ENCODE measurements around the gene UPK3BL2. TPM values are rescaled to one million over a fixed set of nuclear protein-coding genes. Genes with fewer than 3 reads are reported as not detected.
"Not testable (repeated sequence)": the region's sequence is repeated elsewhere in the genome, so short reads cannot be mapped to it uniquely, and the experiment has no call there.

Gene UPK3BL2
- 10 to 100 TPM; 12.7 to 19.7 (median 16.6) TPM for polyA plus RNA-seq (ENCODE audit: insufficient read depth in 1 of 5, insufficient read length in 5 of 5, low replicate concordance in 1 of 5)
- long read RNA-seq, donor 1, partial matches to known transcripts, result 0 of 4 reads
- long read RNA-seq, donor 1, other reads (novel, unspliced or antisense), result 0 of 4 reads
- long read RNA-seq, donor 2, partial matches to known transcripts, result 0 of 2 reads
- long read RNA-seq, donor 2, other reads (novel, unspliced or antisense), result 0 of 2 reads
- long read RNA-seq, donor 3, partial matches to known transcripts, result 0 of 3 reads
- long read RNA-seq, donor 3, other reads (novel, unspliced or antisense), result 0 of 3 reads
- long read RNA-seq, donor 4, result 0 reads
- long read RNA-seq, donor 5, result 0 reads
- long read RNA-seq, donor 6, transcript AC093668.3-201 (6 exons, 1,005 nt), result major isoform, 10 of 10 reads
- long read RNA-seq, donor 6, partial matches to known transcripts, result 0 of 10 reads
- long read RNA-seq, donor 6, other reads (novel, unspliced or antisense), result 0 of 10 reads
- long read RNA-seq, donor 7, partial matches to known transcripts, result 0 of 2 reads
- long read RNA-seq, donor 7, other reads (novel, unspliced or antisense), result 0 of 2 reads
- long read RNA-seq, donor 8, result 0 reads

GRCh38 chr7:102543596-102543995 is at the start of gene UPK3BL2:
Gene UPK3BL2, minus strand, starts transcription at chr7:102543696. Its CDS starts 60 bp downstream, at chr7:102543636.
- DNase-seq, result not testable (repeated sequence)

DNA sequence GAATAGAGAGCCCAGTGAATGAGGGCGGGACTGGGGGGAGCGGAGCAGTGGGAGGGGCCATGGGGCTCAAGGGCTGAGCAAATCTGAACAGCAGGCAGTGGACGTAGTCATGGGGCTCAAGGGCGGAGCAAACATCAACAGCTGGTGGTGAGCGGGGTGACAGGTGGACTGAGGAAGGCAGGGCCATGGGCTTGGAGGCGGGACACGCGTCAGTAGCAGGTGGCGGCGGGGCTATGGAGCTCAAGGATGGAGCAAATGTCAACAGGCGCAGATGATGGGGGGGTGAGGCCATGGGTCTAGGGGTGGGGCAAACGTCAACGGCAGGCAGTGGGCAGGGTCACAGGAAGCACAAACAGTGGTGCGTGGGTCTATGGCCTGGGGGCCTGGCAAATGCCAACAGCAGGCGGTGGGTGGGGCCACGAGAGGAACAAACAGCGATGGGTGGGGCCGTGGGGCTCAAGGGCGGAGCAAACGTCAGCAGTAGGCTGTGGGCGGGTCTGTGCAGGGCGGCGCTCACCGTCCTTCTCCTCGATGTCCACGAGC is 49.1 kb upstream of the UPK3BL2 start:
- not testable (repeated sequence) for DNase-seq

- DNase-seq, result not testable (repeated sequence)
Observed at GRCh38 chr7:102589857-102590256, 46.4 kb upstream of the UPK3BL2 start.

- not testable (repeated sequence) for DNase-seq
Observed at GRCh38 chr7:102583495-102583894, 40.0 kb upstream of the UPK3BL2 start.

GRCh38 chr7:102581722-102582121 is 38.2 kb upstream of the UPK3BL2 start:
- DNase-seq, result not testable (repeated sequence)

DNA sequence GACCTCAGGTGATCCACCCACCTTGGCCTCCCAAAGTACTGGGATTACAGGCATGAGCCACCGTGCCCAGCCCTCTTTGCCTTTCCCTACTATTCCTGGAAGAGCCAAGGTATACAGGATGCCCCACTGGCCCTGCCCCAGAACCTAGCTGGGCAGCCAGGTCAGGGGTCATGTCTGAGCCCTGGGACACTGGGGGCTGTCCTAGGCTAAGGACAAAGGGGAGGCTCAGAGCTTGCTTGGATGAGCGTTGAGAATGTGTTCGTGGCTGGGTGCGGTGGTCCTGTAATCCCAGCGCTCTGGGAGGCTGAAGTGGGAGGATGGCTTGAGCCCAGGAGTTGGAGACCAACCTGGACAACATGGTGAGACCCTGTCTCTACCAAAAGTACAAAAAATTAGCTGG is 35.0 kb upstream of the UPK3BL2 start:
- not testable (repeated sequence) for DNase-seq

- not testable (repeated sequence) for DNase-seq
Observed at GRCh38 chr7:102577315-102578240, 34.1 kb upstream of the UPK3BL2 start.

DNA sequence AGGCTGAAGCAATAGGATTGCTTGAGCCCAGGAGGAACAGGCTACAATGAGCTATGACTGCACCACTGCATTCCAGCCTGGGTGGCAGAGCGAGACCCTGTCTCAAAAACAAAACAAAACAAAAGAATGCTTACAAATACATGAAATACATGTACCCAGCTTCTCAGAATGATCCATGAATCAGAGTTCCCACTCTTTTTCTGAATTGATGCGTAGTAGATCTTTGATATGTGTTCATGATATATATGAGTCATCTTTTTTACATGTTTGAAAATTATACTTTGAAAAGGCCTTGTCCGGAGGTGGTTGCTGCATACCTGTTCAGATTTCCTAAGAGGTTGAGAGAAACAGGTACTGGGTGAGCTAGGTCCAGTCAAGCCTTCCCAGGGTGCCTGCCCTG is 32.9 kb upstream of the UPK3BL2 start:
- DNase-seq, result not testable (repeated sequence)

- DNase-seq, result not testable (repeated sequence)
Observed at GRCh38 chr7:102574607-102575006, 31.1 kb upstream of the UPK3BL2 start.

DNA sequence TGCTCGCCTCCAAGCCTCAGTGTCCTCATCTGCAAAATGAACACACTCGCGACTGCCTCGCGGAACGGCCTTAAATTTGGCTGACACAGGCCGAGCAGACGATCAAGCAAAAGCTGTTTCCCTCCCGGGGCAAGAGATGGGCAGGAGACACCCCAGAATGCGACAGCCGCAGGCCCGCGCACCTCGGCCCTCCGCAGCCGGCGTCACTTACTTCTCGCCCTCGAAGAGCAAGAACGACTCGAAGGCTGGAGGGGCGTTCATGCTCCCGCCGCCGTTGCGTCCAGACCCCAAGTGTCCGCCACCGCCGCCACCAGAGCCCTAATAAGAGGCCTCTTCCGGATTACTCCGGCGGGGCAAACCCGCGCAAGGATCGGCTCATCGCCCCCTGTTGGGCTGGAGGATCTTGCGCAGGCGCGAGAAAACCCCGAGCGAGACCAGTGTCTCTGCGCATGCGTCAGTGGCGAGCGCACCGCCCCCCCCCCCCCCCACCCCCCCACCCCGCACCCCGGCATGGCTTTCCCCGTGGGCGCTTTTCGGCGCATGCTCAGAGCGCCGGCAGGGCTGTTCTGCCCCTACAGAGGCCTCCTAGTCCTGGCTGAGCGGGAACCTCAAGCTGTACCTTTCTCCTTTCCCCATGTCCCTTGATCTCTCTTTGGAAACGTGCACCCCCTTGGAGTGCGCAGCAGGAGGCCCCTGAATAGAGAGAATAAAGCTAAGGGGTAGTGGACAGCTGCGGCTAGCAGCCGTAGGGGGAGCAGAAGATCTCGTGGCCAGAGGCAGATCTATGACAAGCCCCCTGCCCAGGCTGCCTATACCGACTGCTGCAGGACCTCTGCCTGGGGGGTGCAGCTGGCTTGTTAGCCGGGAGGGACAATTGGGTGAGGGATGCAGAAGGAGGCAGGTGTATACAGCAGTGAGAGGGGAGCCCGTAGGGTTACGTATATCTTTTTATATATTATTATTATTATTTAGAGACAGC is 29.1 kb upstream of the UPK3BL2 start, which contains the start of gene POLR2J3:
Gene POLR2J3 (minus strand): TSS at position 323 of the 979 bp plus-strand sequence. CDS start 62 bp downstream, at position 261.
- DNase-seq, result peak in 1 of 2 donors; percentile 96

DNA sequence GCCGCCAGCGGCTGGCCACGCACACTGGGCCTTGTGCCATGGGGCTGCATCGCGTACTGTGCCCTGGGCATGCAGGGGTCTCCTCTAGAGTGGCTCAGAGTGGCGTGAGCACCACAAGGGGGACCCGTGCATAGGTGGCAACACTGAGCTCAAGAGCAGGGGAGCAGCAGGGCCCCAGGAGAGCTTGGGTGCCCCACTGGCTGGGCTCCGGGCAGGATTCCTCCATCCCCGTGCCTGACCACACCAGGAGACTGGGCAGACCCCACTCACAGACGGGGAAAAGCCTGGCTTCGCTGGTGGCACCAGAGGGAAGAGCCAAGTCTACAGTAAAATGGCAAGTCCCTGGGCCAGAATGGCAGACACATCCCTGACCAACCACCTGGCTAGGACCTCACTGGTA is 25.1 kb upstream of the UPK3BL2 start:
- not testable (repeated sequence) for DNase-seq

GRCh38 chr7:102550808-102551422 is 7.4 kb upstream of the UPK3BL2 start, which contains the start of gene SPDYE2:
Gene SPDYE2, plus strand, starts transcription at chr7:102551226. Its CDS starts 2,030 bp downstream, at chr7:102553256.
- DNase-seq, result not testable (repeated sequence)

GRCh38 chr7:102546353-102546752 is 2.9 kb upstream of the UPK3BL2 start:
- DNase-seq, result not testable (repeated sequence)

DNA sequence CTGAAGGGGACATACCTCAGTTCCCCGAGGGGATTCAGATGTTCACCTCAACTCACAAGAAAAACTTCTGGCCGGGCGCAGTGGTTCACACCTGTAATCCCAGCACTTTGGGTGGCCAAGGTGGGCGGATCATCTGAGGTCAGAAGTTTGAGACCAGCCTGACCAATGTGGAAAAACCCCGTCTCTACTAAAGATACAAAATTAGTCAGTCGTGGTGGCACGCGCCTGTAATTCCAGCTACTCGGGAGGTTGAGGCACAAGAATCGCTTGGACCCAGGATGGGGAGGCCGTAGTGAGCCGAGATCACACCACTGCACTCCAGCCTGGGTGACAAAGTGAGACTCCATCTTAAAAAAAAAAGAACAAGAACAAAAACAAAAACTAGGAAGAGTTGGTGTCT is 1.8 kb upstream of the UPK3BL2 start:
- not testable (repeated sequence) for DNase-seq

- DNase-seq, result not testable (repeated sequence)
Observed at GRCh38 chr7:102544372-102544771, 876 bp upstream of the UPK3BL2 start.

DNA sequence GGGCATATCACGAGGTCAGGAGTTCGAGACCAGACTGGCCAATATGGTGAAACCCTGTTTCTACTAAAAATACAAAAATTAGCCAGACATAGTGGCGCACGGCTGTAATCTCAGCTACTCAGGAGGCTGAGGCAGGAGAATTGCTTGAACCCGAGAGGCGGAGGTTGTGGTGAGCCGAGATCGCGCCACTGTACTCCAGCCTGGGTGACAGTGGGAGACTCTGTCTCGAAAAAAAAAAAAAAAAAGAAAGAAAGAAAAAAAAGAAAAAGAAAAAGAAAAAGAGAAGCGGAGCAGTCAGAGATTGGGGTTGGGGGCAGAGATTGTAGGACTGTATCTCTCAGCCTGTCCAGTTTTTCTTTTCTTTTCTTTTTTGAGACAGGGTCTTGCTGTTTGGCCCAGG is 725 bp downstream of the UPK3BL2 start:
- not testable (repeated sequence) for DNase-seq

DNA sequence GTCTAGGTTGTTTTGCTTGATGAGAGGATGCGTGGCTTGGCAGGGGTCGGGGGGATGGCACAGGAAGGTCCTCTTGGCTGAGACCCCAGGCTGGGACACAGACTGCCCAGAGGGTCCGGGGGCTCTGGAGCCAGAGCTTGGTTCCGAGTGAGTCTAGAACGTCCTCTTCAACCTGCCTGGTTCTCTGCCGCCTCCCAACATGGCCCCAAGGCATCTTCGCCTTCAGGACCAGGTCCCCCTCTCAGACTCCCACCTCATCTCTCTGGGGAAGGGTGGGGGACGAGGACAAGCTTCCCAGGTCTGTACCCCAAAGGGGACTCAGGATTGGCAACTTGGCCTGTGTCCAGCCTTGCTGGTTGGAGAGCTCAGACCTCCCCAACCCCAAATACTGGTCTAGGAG is 1.4 kb downstream of the UPK3BL2 start:
- DNase-seq, result not testable (repeated sequence)

- not testable (repeated sequence) for DNase-seq
Observed at GRCh38 chr7:102540604-102541003, 2.9 kb downstream of the UPK3BL2 start.

DNA sequence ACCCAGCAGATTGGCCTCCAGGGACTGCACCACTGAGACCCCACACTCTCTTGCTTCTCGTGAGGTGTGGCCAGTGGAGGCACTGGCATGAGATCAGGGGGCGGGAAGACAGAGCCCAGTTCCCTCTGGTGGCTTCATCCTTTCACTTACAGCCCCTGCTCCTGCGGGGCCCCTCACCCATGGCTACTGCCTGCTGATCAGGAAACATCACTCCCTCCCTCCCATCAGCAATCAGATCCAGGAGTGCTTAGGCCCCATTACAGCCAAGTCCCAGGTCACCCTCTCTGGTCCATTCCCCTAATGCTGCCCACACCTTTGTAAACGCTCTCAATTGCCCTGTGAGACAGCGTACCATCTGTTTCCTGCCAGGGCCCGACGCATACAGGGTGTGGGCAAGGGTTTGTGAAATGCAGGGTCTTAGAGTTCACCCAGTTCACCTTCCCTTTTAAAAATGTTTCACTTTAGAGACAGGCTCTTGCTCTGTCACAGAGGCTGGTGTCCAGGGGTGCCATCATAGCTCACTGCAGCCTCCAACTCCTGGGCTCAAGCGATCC is 8.4 kb downstream of the UPK3BL2 start:
- not testable (repeated sequence) for DNase-seq

Data from right lung (tissue), 10 donors.